PFSK-1 (cell line): Measurements from ENCODE around the gene MLYCD.

ENCODE experiments used
- POLR2AphosphoS5 ChIP-seq: IDR thresholded peaks from 2 replicates; pipeline ENCODE4 v1.6.1; 2012; ENCODE audit warnings: low read depth, mild to moderate bottlenecking, control low read depth, low read length, moderate library complexity
- SIN3A ChIP-seq: IDR thresholded peaks from 2 replicates; pipeline ENCODE4 v1.6.1; 2012; ENCODE audit warnings: mild to moderate bottlenecking, low read length, moderate library complexity, borderline replicate concordance; ENCODE audit not compliant: insufficient read depth
- TAF1 ChIP-seq: IDR thresholded peaks from 2 replicates; pipeline ENCODE4 v1.6.1; 2012; ENCODE audit warnings: low read length, control low read depth, borderline replicate concordance; ENCODE audit not compliant: insufficient read depth
- TF ChIP-seq, protein P1 (sequence below), 2 experiments: IDR thresholded peaks; 2 replicates each; pipeline versions ENCODE4 v1.6.1 to v1.8.0; 2011 to 2012; ENCODE audit warnings: low read depth in 2 of 2, low read length in 2 of 2, control low read depth in 1 of 2, inconsistent platforms in 1 of 2, mild to moderate bottlenecking in 1 of 2, moderate library complexity in 1 of 2; ENCODE audit not compliant: insufficient read depth in 1 of 2

DNA sequence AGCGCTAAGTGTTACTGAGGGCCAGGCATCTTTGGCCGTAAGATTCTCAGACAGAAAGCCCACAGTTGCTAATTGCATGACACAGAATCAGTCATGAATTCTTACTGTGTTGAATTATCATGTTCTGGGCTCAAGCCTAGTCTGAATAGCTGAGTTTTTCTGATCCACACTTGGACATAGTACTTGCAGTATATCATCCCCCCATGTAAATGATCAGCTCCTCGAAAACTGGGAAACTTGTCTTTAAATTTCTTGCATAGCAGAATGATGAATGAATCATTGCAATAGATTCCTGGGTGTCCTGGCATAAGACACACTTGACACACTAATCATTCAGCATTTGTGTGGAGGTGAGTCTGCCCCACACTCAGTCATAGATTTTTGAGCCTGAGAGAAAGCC is 2.2 kb downstream of the MLYCD start:
- no peak for TF ChIP-seq SIN3A
- TF ChIP-seq, protein P1, sequence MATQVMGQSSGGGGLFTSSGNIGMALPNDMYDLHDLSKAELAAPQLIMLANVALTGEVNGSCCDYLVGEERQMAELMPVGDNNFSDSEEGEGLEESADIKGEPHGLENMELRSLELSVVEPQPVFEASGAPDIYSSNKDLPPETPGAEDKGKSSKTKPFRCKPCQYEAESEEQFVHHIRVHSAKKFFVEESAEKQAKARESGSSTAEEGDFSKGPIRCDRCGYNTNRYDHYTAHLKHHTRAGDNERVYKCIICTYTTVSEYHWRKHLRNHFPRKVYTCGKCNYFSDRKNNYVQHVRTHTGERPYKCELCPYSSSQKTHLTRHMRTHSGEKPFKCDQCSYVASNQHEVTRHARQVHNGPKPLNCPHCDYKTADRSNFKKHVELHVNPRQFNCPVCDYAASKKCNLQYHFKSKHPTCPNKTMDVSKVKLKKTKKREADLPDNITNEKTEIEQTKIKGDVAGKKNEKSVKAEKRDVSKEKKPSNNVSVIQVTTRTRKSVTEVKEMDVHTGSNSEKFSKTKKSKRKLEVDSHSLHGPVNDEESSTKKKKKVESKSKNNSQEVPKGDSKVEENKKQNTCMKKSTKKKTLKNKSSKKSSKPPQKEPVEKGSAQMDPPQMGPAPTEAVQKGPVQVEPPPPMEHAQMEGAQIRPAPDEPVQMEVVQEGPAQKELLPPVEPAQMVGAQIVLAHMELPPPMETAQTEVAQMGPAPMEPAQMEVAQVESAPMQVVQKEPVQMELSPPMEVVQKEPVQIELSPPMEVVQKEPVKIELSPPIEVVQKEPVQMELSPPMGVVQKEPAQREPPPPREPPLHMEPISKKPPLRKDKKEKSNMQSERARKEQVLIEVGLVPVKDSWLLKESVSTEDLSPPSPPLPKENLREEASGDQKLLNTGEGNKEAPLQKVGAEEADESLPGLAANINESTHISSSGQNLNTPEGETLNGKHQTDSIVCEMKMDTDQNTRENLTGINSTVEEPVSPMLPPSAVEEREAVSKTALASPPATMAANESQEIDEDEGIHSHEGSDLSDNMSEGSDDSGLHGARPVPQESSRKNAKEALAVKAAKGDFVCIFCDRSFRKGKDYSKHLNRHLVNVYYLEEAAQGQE (IDR thresholded peaks at IDR 0.05; ENCODE audit: insufficient read depth in 1 of 2, low read depth in 2 of 2, low read length in 2 of 2), result no peak
- no peak for TF ChIP-seq TAF1
- no peak for TF ChIP-seq POLR2AphosphoS5
